HG02973 (cell line): ENCODE results near the gene FES.
"Not testable (repeated sequence)": the region's sequence is repeated elsewhere in the genome, so short reads cannot be mapped to it uniquely, and the experiment has no call there.

Experiments used
- ATAC-seq: cut with Tn5 transposase; IDR thresholded peaks from one replicate; pipeline ENCODE4 v1.9.1; 2021; ENCODE audit warnings: moderate library complexity; ENCODE audit not compliant: unreplicated experiment

The FES gene

GRCh38 chr15:90860942-90861675 lies 23.2 kb upstream of the FES start:
- no peak for ATAC-seq

DNA sequence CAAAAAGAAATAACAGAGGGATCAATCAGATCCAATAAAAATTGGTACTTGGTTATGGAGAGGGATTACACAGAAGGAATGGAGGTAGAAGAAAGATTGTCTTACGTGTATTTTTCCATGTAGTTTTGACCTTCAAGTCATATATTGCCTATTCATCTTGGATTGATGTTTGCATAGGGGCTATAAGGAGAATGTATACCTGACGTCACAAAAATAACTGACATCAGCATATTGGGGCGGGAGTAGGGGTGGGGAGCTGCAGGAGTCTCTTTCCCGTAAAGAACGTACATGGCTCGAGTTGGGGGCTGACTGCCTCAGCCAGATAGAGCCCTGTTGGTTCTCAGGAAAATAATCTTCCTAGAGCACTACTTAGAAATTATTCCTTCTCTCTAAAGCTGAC lies 21.8 kb upstream of the FES start:
- ATAC-seq: no peak

- no peak for ATAC-seq
Observed at GRCh38 chr15:90862964-90863778, 21.1 kb upstream of the FES start.

- ATAC-seq: no peak
Observed at GRCh38 chr15:90863987-90864386, 20.3 kb upstream of the FES start.

- ATAC-seq: no peak
Observed at GRCh38 chr15:90864507-90864906, 19.8 kb upstream of the FES start.

GRCh38 chr15:90865702-90866101 lies 18.6 kb upstream of the FES start:
- ATAC-seq: no peak

GRCh38 chr15:90866161-90866715 lies 18.1 kb upstream of the FES start:
- ATAC-seq: no peak

- no peak for ATAC-seq
Observed at GRCh38 chr15:90866800-90867199, 17.5 kb upstream of the FES start.

DNA sequence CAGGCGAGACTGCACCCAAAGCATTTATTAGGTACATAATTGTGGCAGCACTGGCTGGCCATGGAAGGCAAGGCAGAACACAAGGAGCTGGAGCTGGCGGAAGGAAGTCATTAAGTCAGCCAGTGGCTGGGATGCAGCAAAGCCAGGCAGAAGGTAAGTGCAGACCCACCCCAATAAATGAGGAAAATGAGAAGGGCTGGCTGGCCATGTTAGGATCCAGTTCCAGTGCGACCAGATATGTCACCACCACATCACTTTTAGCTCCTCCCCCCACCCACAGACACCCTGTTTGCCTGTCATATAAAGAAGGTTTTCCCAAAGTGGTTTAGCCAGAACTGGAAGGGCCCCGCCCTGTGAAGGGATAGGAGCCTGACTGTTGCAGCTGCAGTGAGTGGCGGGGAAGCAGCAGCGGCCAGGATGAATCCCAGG lies 16.0 kb upstream of the FES start, which contains the start of gene FURIN:
FURIN (plus strand) TSS at position 328 of the 429 bp plus-strand sequence. CDS start 7,153 bp downstream, outside the sequence.
- no peak for ATAC-seq

DNA sequence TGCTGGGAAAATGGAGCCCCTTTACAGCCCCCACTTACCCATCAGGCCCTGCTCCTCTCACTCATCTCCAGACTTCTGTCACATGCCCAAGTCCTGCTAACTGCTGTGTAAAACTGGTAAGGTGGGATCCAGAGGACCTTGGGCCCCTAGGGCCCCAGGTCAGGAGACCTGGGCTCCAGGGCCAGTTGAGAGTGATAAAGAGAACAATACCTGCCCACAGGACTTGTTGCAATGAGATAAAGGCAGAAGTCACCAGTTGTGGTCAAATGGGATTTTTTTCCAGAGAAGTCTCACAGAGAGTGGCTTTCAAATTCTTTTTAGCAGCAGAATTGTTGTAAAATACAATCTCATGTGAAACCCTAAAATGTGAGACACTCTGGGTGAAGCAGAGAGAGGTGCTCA lies 15.2 kb upstream of the FES start:
- no peak for ATAC-seq

DNA sequence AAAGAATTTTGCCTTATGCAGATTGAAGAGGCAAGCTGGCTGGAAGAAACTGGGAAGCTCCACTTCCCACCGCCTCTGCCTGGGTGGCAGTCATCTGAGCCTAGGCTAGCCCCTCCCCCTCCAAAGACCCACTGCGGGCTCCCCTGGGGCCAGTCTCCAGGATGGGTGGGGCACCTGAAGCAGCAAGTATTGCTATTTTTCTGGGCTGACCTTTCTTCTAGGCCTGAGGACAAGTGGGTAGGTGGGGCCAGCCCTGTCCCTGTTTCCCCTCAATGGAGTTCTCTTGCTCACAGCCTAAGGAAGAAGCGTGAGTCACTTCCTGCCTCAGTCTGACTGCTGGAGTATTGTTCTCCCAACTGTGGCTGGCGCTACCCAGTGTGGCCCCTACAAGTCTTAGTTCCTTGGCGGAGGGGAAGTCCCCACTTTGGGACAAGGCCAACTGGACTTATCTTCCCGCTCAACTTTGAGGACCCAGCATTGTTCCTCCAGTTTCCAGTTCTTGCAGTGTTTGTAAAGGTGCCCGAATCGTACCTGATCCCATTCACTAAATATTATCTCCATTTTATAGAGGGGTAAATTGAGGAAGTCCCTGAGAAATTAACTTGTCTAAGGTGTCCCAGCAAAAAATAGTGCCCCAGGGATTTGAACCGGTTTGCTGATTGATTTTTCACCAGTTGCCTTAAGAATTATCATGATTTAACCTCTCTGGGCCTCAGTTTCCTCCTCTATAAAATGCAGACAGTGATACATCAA lies 14.5 kb upstream of the FES start:
- no peak for ATAC-seq

- no peak for ATAC-seq
Observed at GRCh38 chr15:90870354-90871138, 13.8 kb upstream of the FES start.

DNA sequence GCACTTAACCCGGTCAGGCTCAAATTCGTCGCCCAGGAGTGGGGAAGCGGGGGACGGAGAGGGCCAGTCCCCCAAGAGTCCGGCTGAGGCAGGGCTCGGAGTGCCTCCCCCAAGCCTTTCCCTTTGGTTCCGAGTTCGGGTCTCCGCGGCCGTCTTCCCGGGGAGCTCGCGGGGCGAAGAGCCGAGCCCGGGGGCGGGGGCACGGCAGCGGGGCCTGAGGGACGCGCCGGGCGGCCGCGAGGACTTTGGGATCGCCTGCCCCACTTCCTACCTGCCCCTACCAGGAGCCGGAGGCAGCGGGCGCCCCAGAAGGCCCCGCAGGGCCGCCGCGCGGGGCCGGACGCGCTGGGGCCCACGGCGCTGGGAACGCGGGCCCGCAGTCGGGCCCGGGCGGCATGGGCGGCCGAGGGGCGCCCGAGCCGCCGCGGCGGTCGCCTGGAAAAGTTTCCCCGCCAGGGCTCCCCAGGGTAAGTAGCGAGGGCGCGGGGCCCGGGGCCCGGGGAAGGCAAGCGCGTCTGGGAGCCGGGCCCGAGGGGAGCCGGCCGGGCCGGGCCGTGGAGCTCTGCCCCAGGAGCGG lies 13.1 kb upstream of the FES start:
- ATAC-seq: no peak

DNA sequence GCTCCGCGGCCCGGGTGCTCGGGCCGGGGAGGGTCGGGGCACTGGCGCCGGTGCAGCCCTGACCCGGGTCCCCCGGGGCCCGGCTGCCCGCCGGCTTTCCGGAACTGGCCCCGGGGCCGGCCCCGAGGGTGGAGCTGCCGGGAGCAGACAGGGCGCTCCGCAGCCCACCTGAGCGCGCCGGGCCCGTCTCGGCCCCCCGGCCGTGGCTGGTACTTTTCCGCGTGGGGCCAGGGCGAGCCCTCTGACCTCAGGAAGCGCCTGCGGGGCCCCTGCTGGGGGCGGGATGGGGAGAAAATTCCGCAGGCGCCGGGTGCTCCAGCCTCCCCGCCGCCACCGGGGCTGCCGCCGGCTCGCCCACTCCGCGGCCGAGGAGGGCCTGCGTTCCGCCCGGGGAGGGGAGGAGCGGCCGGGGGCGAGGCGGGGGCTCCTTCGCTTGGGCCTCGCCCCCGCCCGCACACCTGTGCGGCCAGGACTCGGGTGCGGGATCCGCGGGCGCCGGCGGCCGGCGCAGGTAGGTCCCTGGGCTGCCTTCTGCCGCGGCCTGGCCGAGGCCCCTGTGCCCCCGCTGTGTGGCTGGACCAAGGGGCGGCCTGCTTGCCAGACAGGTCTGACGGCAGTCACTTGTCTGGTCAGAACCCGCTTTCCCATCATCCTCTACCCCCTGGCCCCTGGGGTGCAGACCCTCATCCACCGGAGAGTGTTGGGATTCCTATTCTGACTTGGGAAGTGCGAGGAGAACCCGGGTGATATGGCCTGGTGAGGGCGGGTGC lies 12.4 kb upstream of the FES start:
- ATAC-seq: no peak

DNA sequence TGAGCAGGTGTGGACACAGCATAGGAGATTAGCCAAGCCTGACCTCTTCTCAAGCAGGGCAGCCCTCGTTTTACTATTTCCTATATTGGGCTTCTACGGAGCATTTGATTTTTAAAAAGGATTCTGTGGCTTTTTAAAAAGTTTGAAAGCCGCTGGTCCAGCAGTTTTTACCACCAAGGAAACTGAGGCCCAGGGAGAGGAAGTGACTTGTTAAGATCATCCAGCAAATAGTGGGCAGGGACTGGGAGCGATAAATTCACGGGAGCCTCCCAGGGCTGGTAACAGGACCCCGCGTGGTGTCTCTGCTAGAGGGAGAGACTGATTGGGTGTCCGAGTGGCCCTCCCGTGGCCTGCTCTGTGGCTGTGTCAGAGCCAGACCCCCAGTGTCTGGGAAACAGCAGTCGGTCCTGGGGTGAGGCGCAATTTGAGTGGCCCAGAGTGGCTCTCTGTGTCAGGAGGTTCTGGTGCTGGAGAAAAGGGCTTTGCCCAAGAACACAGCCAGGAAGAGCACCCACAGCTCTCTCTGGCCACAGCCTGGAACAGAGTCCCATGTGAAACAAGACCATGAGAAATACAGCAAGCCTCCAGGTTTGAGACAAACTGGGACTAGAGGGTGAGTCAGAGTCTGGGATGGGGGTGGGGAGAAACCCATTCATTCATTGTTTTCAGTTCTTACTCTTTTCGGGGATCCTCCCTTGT lies 11.7 kb upstream of the FES start:
- no peak for ATAC-seq

DNA sequence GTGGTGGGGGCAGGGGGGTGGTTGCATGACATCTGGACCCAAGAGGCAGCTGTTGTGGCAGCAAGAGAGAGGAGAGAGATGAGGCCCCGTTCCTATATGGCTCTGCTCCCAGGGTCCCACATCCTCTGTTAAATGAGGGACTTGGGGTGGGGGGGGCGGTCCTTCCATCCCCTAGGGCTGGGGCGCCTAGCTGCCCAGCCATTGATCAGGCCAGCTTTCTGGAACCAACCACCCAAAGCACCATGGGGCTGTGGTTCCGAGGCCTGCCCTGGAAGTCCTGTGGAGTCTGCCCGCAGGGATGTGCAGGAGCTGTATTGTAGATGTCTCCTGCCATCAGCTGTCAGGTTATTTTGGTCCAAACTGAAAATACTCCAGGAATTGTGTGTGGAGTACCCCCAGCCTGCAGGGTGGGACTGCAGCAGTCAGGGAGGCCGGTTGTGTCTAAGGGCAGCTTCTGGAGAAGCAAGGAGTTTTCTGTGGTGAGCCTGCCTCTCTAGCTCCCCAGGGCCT lies 10.8 kb upstream of the FES start:
- ATAC-seq: no peak

DNA sequence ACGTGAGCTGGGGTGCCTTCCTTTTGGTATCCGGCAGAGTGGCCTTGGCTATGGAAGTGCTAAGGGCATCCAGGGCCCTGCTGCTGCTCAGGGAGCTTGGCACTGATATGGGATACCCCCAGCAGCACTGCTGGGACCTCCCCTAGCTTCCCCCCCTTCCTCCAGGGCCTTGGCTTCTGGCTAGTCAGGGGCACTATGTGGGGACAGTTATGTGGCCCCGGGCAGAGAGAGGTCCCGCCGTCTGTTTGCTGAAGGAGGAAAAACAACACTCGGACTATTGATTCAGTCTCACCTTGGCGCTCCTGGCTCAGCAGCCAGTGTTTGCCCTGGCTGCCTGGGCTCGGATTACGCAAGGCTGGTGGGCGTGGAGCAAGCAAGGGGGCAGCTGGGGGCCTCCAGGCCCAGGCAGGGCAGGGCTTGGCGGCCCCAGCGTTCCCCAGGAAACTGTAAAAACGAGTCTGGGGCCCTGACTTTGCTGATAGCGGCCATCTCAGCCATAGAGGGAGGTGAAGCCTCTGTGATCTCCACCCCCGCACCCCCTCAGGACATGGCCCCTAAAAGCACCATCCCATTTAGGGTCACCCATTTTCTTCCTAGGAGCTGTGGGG lies 10.2 kb upstream of the FES start:
- no peak for ATAC-seq

- ATAC-seq: not testable (repeated sequence)
Observed at GRCh38 chr15:90874986-90875385, 9.3 kb upstream of the FES start.
